Measurements from ENCODE around the gene PTOV1. TPM values are rescaled to one million over a fixed set of nuclear protein-coding genes. Genes with fewer than 3 reads are reported as not detected.

Gene PTOV1
- total RNA-seq, 6 donors from 2014 or later, result 60.2 to 136 (median 106) TPM

GRCh38 chr19:49910179-49910578, 59.2 kb downstream of the PTOV1 start:
- no peaks in the 10 kb centered on the region for H3K9me3 ChIP-seq

More at GRCh38 chr19:49910179-49910578, 59.2 kb downstream of the PTOV1 start:
- DNase-seq (no peak), ATAC-seq (ENCODE audit: low FRiP score in 2 of 2) (no peak)
- Histone ChIP-seq H3K27me3 (no peaks in the 10 kb centered on the region), H3K27ac (no peak overlapping the region), H3K4me3 (no peak overlapping the region), H3K36me3 (peaks cover 0 to 66% (median 35%) of the 10 kb centered on the region in 4 donors), H3K4me1 (peaks cover 5 to 18% (median 8%) of the 10 kb centered on the region in 4 donors)
- TF ChIP-seq POLR2AphosphoS5 (IDR thresholded peaks at IDR 0.05), result no peak
- TF ChIP-seq EP300 (IDR thresholded peaks at IDR 0.05), result no peak
- no peak for TF ChIP-seq POLR2A (IDR thresholded peaks at IDR 0.05)
- TF ChIP-seq, protein P1, sequence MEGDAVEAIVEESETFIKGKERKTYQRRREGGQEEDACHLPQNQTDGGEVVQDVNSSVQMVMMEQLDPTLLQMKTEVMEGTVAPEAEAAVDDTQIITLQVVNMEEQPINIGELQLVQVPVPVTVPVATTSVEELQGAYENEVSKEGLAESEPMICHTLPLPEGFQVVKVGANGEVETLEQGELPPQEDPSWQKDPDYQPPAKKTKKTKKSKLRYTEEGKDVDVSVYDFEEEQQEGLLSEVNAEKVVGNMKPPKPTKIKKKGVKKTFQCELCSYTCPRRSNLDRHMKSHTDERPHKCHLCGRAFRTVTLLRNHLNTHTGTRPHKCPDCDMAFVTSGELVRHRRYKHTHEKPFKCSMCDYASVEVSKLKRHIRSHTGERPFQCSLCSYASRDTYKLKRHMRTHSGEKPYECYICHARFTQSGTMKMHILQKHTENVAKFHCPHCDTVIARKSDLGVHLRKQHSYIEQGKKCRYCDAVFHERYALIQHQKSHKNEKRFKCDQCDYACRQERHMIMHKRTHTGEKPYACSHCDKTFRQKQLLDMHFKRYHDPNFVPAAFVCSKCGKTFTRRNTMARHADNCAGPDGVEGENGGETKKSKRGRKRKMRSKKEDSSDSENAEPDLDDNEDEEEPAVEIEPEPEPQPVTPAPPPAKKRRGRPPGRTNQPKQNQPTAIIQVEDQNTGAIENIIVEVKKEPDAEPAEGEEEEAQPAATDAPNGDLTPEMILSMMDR (IDR thresholded peaks at IDR 0.05), result no peak
- WGBS, 2 donors, result 92 to 100% methylated on average over 2 to 5 of the region's 5 CpGs

Small RNA genes lying within 50 kb of the gene (small RNA-seq; reads per million reads assigned to genes)
- 0 reads per million in 4 donors for gene MIR4749

Other genes starting within 250 kb of the PTOV1 start
- gene RRAS, start 211.0 kb upstream of the PTOV1 start, total RNA-seq, result 100 to 1,000 TPM in 3 of 6 donors, 10 to 100 TPM in 3; 81.7 to 160 (median 107) TPM
- 10 to 100 TPM; 28.6 to 98.5 (median 71.0) TPM for gene SCAF1, start 208.9 kb upstream of the PTOV1 start, total RNA-seq
- gene IRF3, start 185.3 kb upstream of the PTOV1 start, total RNA-seq, result 100 to 1,000 TPM in 3 of 6 donors, 10 to 100 TPM in 3; 50.5 to 210 (median 99.1) TPM
- 10 to 100 TPM in 3 of 6 donors, 1 to 10 TPM in 3; 4.2 to 21.3 (median 14.1) TPM for gene BCL2L12, start 185.2 kb upstream of the PTOV1 start, total RNA-seq
- gene PRMT1, start 173.9 kb upstream of the PTOV1 start, total RNA-seq, result 100 to 1,000 TPM in 2 of 6 donors, 10 to 100 TPM in 4; 65.6 to 155 (median 82.0) TPM
- gene ADM5, start 161.6 kb upstream of the PTOV1 start, total RNA-seq, result 1 to 10 TPM in 4 of 6 donors, under 1 TPM in 1, not detected in 1; 0.55 to 3.0 (median 1.5) TPM
- 10 to 100 TPM in 1 of 6 donors, 1 to 10 TPM in 2, under 1 TPM in 1, not detected in 2; 0.46 to 17.2 (median 4.6) TPM for gene CPT1C, start 160.0 kb upstream of the PTOV1 start, total RNA-seq
- gene TSKS, start 87.9 kb upstream of the PTOV1 start, total RNA-seq, result under 1 TPM in 3 of 6 donors, not detected in 3; 0.15 to 0.91 (median 0.37) TPM
- gene AP2A1, start 84.2 kb upstream of the PTOV1 start, total RNA-seq, result 100 to 1,000 TPM in 1 of 6 donors, 10 to 100 TPM in 5; 46.0 to 113 (median 77.6) TPM
- 10 to 100 TPM; 17.3 to 43.0 (median 22.3) TPM for gene FUZ, start 37.9 kb upstream of the PTOV1 start, total RNA-seq
- 100 to 1,000 TPM in 1 of 6 donors, 10 to 100 TPM in 5; 41.7 to 110 (median 61.2) TPM for gene MED25, start 32.9 kb upstream of the PTOV1 start, total RNA-seq
- gene PNKP, start 16.4 kb downstream of the PTOV1 start, total RNA-seq, result 100 to 1,000 TPM in 2 of 6 donors, 10 to 100 TPM in 4; 47.6 to 321 (median 88.6) TPM
- gene AKT1S1, start 26.2 kb downstream of the PTOV1 start, total RNA-seq, result 10 to 100 TPM; 11.8 to 35.5 (median 25.7) TPM
- gene TBC1D17, start 26.5 kb downstream of the PTOV1 start, total RNA-seq, result 100 to 1,000 TPM in 1 of 6 donors, 10 to 100 TPM in 5; 22.9 to 140 (median 61.2) TPM
- gene IL4I1, start 45.7 kb downstream of the PTOV1 start, total RNA-seq, result 1 to 10 TPM in 5 of 6 donors, under 1 TPM in 1; 0.44 to 7.3 (median 2.1) TPM
- 10 to 100 TPM; 10.0 to 25.8 (median 15.3) TPM for gene ATF5, start 78.0 kb downstream of the PTOV1 start, total RNA-seq
- 10 to 100 TPM; 34.7 to 44.4 (median 40.1) TPM for gene NUP62, start 78.3 kb downstream of the PTOV1 start, total RNA-seq
- 1 to 10 TPM; 2.0 to 7.3 (median 4.4) TPM for gene SIGLEC11, start 110.0 kb downstream of the PTOV1 start, total RNA-seq
- 10 to 100 TPM; 28.6 to 82.8 (median 38.4) TPM for gene VRK3, start 174.2 kb downstream of the PTOV1 start, total RNA-seq
- 10 to 100 TPM in 1 of 6 donors, 1 to 10 TPM in 5; 3.8 to 12.5 (median 6.3) TPM for gene ZNF473, start 174.8 kb downstream of the PTOV1 start, total RNA-seq